Uterus (tissue), 2 donors: Measurements from ENCODE around the gene ARHGAP19.
"Not testable (repeated sequence)": the region's sequence is repeated elsewhere in the genome, so short reads cannot be mapped to it uniquely, and the experiment has no call there.

ENCODE experiments used
- CTCF ChIP-seq, 4 experiments: fragments of 200-600 bp in 2 of 4; fragments of 450-650 bp in 2 of 4; sonication (generic) in 2 of 4; IDR thresholded peaks; one replicate each; pipeline ENCODE4 v1.5.1; 2016 to 2019; ENCODE audit warnings: antibody characterized with exemption in 4 of 4, mild to moderate bottlenecking in 2 of 4, moderate library complexity in 1 of 4
- POLR2A ChIP-seq, 2 donors: fragments of 450-650 bp; IDR thresholded peaks; one replicate each; pipeline ENCODE4 v1.6.1; 2016; ENCODE audit warnings: antibody characterized with exemption in 2 of 2, mild to moderate bottlenecking in 1 of 2, moderate library complexity in 1 of 2

GRCh38 chr10:97290576-97291356 is 1.7 kb downstream of the ARHGAP19 start:
- not testable (repeated sequence) for TF ChIP-seq CTCF, POLR2A (IDR thresholded peaks at IDR 0.05)
